HCT116 (cell line): Measurements from ENCODE around the gene SLC38A6. TPM values are rescaled to one million over a fixed set of nuclear protein-coding genes. Genes with fewer than 3 reads are reported as not detected.

Experiments used
- ATAC-seq: fragments of 200-7000 bp; cut with Tn5 transposase; 2 replicates; pipeline ENCODE4 v1.9.1; 2020; ENCODE audit warnings: mild to moderate bottlenecking, moderate library complexity
- BruUV-seq: library from RNA; stranded (reverse); fragments of 400-500 nt; replicated peaks from 2 replicates; lab custom pipeline; 2021; lab: Mats Ljungman, UMichigan
- CTCF ChIA-PET: fragments of 300-600 bp; sonication (Branson Sonifier 250); formaldehyde crosslinking; loops from one replicate; lab custom pipeline; 2021; ENCODE audit warnings: antibody characterized with exemption; lab: Charles Lee
- POLR2A ChIA-PET: fragments of 300-600, 350-600 bp; sonication (Branson Sonifier 250); formaldehyde crosslinking; loops from one replicate; lab custom pipeline; 2021; ENCODE audit warnings: antibody characterized with exemption; lab: Charles Lee
- RAD21 ChIA-PET, 2 experiments: fragments of 300-600 bp; sonication (Branson Sonifier 250); formaldehyde crosslinking; loops; one replicate each; lab custom pipeline; 2023; ENCODE audit warnings: low total read pairs in 2 of 2; ENCODE audit not compliant: uncharacterized antibody in 2 of 2, unreplicated experiment in 2 of 2, low non-redundant PET in 1 of 2; lab: Charles Lee
- DNase-seq: peaks from one replicate; pipeline ENCODE4 v3.0.0-alpha.2; 2010; ENCODE audit warnings: low read depth, low spot score
- H2AFZ ChIP-seq: fragments of 200-600 bp; shearing (Covaris generic), sonication (generic); 2 replicates; pipeline ENCODE4 v1.6.1; 2017; ENCODE audit warnings: low read depth, mixed run types, mixed read lengths, antibody characterized with exemption, low read length; ENCODE audit not compliant: poor library complexity, severe bottlenecking
- H3K27ac ChIP-seq: 2 replicates; pipeline ENCODE4 v1.5.1; 2012; ENCODE audit warnings: low read depth, low read length
- H3K27me3 ChIP-seq: fragments of 200-600 bp; sonication (generic); 2 replicates; pipeline ENCODE4 v1.6.1; 2016; ENCODE audit warnings: mixed run types, low read length, mixed read lengths; ENCODE audit not compliant: insufficient read depth
- H3K36me3 ChIP-seq, 2 experiments: fragments of 200-500 bp in 1 of 2; fragments of 200-600 bp in 1 of 2; sonication (Bioruptor generic) in 1 of 2; sonication (generic) in 1 of 2; 2 replicates each; pipeline versions ENCODE4 v1.5.1 to v1.6.1; 2014 to 2016; ENCODE audit warnings: low read length in 2 of 2, inconsistent platforms in 1 of 2, mixed read lengths in 1 of 2, mixed run types in 1 of 2; ENCODE audit not compliant: insufficient read depth in 2 of 2, control insufficient read depth in 1 of 2
- H3K4me1 ChIP-seq, 2 experiments: fragments of 200-600 bp in 1 of 2; sonication (generic) in 1 of 2; 2 replicates each; pipeline versions ENCODE4 v1.5.1 to v1.6.1; 2012 to 2017; ENCODE audit warnings: low read length in 2 of 2, inconsistent platforms in 1 of 2, mild to moderate bottlenecking in 1 of 2, mixed read lengths in 1 of 2, mixed run types in 1 of 2, moderate library complexity in 1 of 2; ENCODE audit not compliant: insufficient read depth in 2 of 2, control insufficient read depth in 1 of 2
- H3K4me2 ChIP-seq: fragments of 200-600 bp; sonication (generic); 2 replicates; pipeline ENCODE4 v1.6.1; 2017; ENCODE audit warnings: mixed run types, low read length, mixed read lengths
- H3K4me3 ChIP-seq, 2 experiments: fragments of 200-600 bp in 1 of 2; sonication (generic) in 1 of 2; replicated peaks in 1 of 2; 2 replicates each; pipeline ENCODE4 v1.5.1; 2011 to 2016; ENCODE audit warnings: low read length in 2 of 2, control low read depth in 1 of 2, low read depth in 1 of 2, mild to moderate bottlenecking in 1 of 2, mixed read lengths in 1 of 2, mixed run types in 1 of 2
- H3K79me2 ChIP-seq: fragments of 200-600 bp; sonication (generic); 2 replicates; pipeline ENCODE4 v1.6.1; 2017; ENCODE audit warnings: mild to moderate bottlenecking, mixed run types, low read length, moderate library complexity, mixed read lengths; ENCODE audit not compliant: insufficient read depth
- H3K9ac ChIP-seq: fragments of 200-600 bp; sonication (generic); 2 replicates; pipeline ENCODE4 v1.6.1; 2016; ENCODE audit warnings: low read length, mixed read lengths
- H3K9me2 ChIP-seq: fragments of 200-600 bp; sonication (generic), shearing (Covaris generic); 2 replicates; pipeline ENCODE4 v1.6.1; 2017; ENCODE audit warnings: mixed run types, mild to moderate bottlenecking, moderate library complexity; ENCODE audit not compliant: insufficient read depth
- H3K9me3 ChIP-seq, 2 experiments: fragments of 200-500 bp in 1 of 2; fragments of 200-600 bp in 1 of 2; sonication (Bioruptor generic) in 1 of 2; sonication (generic) in 1 of 2; 2 replicates each; pipeline ENCODE4 v1.6.1; 2014 to 2017; ENCODE audit warnings: low read length in 2 of 2, mixed read lengths in 2 of 2, inconsistent platforms in 1 of 2, low read depth in 1 of 2, mild to moderate bottlenecking in 1 of 2, mixed run types in 1 of 2, moderate library complexity in 1 of 2; ENCODE audit not compliant: control insufficient read depth in 1 of 2, insufficient read depth in 1 of 2
- H4K20me1 ChIP-seq: fragments of 200-600 bp; sonication (generic), shearing (Covaris generic); 2 replicates; pipeline ENCODE4 v1.6.1; 2017; ENCODE audit warnings: mixed run types, mild to moderate bottlenecking, moderate library complexity; ENCODE audit not compliant: insufficient read depth
- ATF3 ChIP-seq: IDR thresholded peaks from 2 replicates; pipeline ENCODE4 v1.6.1; 2012
- CBX3 ChIP-seq: IDR thresholded peaks from 2 replicates; pipeline ENCODE4 v1.6.1; 2012; ENCODE audit warnings: low read depth
- CTCF ChIP-seq, 3 experiments: fragments of 200-600 bp in 1 of 3; sonication (generic) in 1 of 3; IDR thresholded peaks in 2 of 3; conservative IDR thresholded peaks in 1 of 3; 2 replicates each; pipeline ENCODE4 v1.5.1; 2012 to 2017; ENCODE audit warnings: low read depth in 2 of 3, low read length in 2 of 3, antibody characterized with exemption in 1 of 3, borderline replicate concordance in 1 of 3, control low read depth in 1 of 3, mild to moderate bottlenecking in 1 of 3, mixed read lengths in 1 of 3, mixed run types in 1 of 3, moderate library complexity in 1 of 3; ENCODE audit not compliant: insufficient read depth in 1 of 3
- EGR1 ChIP-seq: IDR thresholded peaks from 2 replicates; pipeline ENCODE4 v1.6.1; 2012; ENCODE audit warnings: low read depth
- ELF1 ChIP-seq: IDR thresholded peaks from 2 replicates; pipeline ENCODE4 v1.6.1; 2012; ENCODE audit warnings: low read depth, borderline replicate concordance
- EZH2 ChIP-seq: fragments of 200-600 bp; sonication (generic); IDR thresholded peaks from 2 replicates; pipeline ENCODE4 v1.6.1; 2017; ENCODE audit warnings: antibody characterized with exemption, mixed run types
- FOSL1 ChIP-seq: IDR thresholded peaks from 2 replicates; pipeline ENCODE4 v1.6.1; 2012; ENCODE audit warnings: low read depth
- JUND ChIP-seq: IDR thresholded peaks from 2 replicates; pipeline ENCODE4 v1.6.1; 2012
- MAX ChIP-seq: IDR thresholded peaks from 2 replicates; pipeline ENCODE4 v1.6.1; 2012
- POLR2A ChIP-seq: IDR thresholded peaks from 2 replicates; pipeline ENCODE4 v1.7.0; 2011; ENCODE audit warnings: borderline replicate concordance; ENCODE audit not compliant: insufficient read depth, insufficient read length; ENCODE audit errors: extremely low read depth
- POLR2AphosphoS5 ChIP-seq: IDR thresholded peaks from 2 replicates; pipeline ENCODE4 v1.6.1; 2011; ENCODE audit warnings: mild to moderate bottlenecking, low read depth, low read length, moderate library complexity
- RAD21 ChIP-seq: IDR thresholded peaks from 2 replicates; pipeline ENCODE4 v1.6.1; 2012; ENCODE audit warnings: low read depth, mild to moderate bottlenecking
- SIN3A ChIP-seq: IDR thresholded peaks from 2 replicates; pipeline ENCODE4 v1.6.1; 2012; ENCODE audit warnings: low read depth
- SP1 ChIP-seq: IDR thresholded peaks from 2 replicates; pipeline ENCODE4 v1.6.1; 2012; ENCODE audit warnings: low read depth
- TCF7L2 ChIP-seq: IDR thresholded peaks from 2 replicates; pipeline ENCODE4 v1.7.0; 2011; ENCODE audit warnings: borderline replicate concordance, inconsistent platforms; ENCODE audit not compliant: insufficient read depth, insufficient read length; ENCODE audit errors: extremely low read depth
- YY1 ChIP-seq: IDR thresholded peaks from 2 replicates; pipeline ENCODE4 v1.6.1; 2011; ENCODE audit warnings: low read length, low read depth, moderate library complexity, mild to moderate bottlenecking; ENCODE audit not compliant: insufficient replicate concordance; ENCODE audit errors: extremely low read depth
- ZNF274 ChIP-seq: fragments of 200-500 bp; sonication (Bioruptor generic); IDR thresholded peaks from 2 replicates; pipeline ENCODE4 v1.6.1; 2014; ENCODE audit warnings: mild to moderate bottlenecking, low read depth, low read length, inconsistent platforms
- intact Hi-C: fragments of 100-400 bp; cut with micrococcal nuclease; formaldehyde crosslinking; loops from 2 replicates; pipeline ENCODE4 v1.10.0; 2022
- total RNA-seq: library from RNA; stranded (reverse); gene quantifications from one replicate; pipeline ENCODE4 v1.2.1, GENCODE V29; 2021; ENCODE audit not compliant: unreplicated experiment

Gene SLC38A6
- total RNA-seq, 1 experiment from 2014 or later, result 9.5 TPM

- H3K4me3 ChIP-seq, result no peak overlapping the region
- ChIA-PET RAD21 (no interaction called here), POLR2A (no interaction called here), CTCF (no interaction called here)
- no peaks in the 10 kb centered on the region for H3K79me2 ChIP-seq
- TF ChIP-seq FOSL1 (no peak), EZH2 (no peak), ATF3 (no peak), SIN3A (no peak), SP1 (no peak), YY1 (no peak), RAD21 (no peak)
- no peaks in the 10 kb centered on the region for H3K27me3 ChIP-seq
- H3K9me3 ChIP-seq, result no peaks in the 10 kb centered on the region
- no peak overlapping the region for H3K9ac ChIP-seq
- no peaks in the 10 kb centered on the region for H3K9me2 ChIP-seq
- H2AFZ ChIP-seq, result no peak overlapping the region
- no peak for DNase-seq
- BruUV-seq, result no TSS peak
- no peak for ATAC-seq
- no peak overlapping the region for H3K4me2 ChIP-seq
- peaks cover 0 to 8% of the 10 kb centered on the region in 2 experiments; a peak in 1 of 4 replicates for H3K4me1 ChIP-seq
- H3K27ac ChIP-seq, result no peak overlapping the region
- H3K36me3 ChIP-seq, result no peaks in the 10 kb centered on the region
- no peaks in the 10 kb centered on the region for H4K20me1 ChIP-seq
- intact Hi-C loops, result no loop called here
Observed at GRCh38 chr14:61089126-61089750, 108.2 kb downstream of the SLC38A6 start.

- Histone ChIP-seq H3K9ac (no peak overlapping the region), H4K20me1 (no peaks in the 10 kb centered on the region), H3K36me3 (no peaks in the 10 kb centered on the region), H3K9me3 (no peaks in the 10 kb centered on the region), H3K27ac (no peak overlapping the region), H3K79me2 (no peaks in the 10 kb centered on the region), H3K4me2 (no peak overlapping the region), H3K4me1 (peaks cover 0 to 8% of the 10 kb centered on the region in 2 experiments; a peak in 1 of 4 replicates), H3K9me2 (no peaks in the 10 kb centered on the region), H3K4me3 (no peak overlapping the region), H2AFZ (no peak overlapping the region), H3K27me3 (no peaks in the 10 kb centered on the region)
- ChIA-PET RAD21 (no interaction called here), CTCF (no interaction called here), POLR2A (no interaction called here)
- BruUV-seq, result no TSS peak
- intact Hi-C loops, result no loop called here
- no peak for ATAC-seq
- no peak for DNase-seq
- TF ChIP-seq SP1 (no peak), FOSL1 (no peak), JUND (no peak), MAX (no peak), CTCF (IDR thresholded peaks at IDR 0.05 in 2 of 3, conservative IDR thresholded peaks at IDR 0.05 in 1 of 3; ENCODE audit: borderline replicate concordance in 1 of 3, insufficient read depth in 1 of 3, low read depth in 2 of 3, low read length in 2 of 3) (no peak), RAD21 (no peak), TCF7L2 (no peak), ATF3 (no peak), ZNF274 (no peak), CBX3 (no peak), EGR1 (no peak), ELF1 (no peak), POLR2A (no peak), POLR2AphosphoS5 (no peak), EZH2 (no peak)
Observed at GRCh38 chr14:61090432-61091216, 109.6 kb downstream of the SLC38A6 start.
